ENCODE measurements around the gene MAP3K7CL. TPM values are rescaled to one million over a fixed set of nuclear protein-coding genes. Genes with fewer than 3 reads are reported as not detected.

The MAP3K7CL gene
- total RNA-seq, 4 donors from 2014 or later: 4.0 to 9.8 (median 9.3) TPM; not detected in 1

DNA sequence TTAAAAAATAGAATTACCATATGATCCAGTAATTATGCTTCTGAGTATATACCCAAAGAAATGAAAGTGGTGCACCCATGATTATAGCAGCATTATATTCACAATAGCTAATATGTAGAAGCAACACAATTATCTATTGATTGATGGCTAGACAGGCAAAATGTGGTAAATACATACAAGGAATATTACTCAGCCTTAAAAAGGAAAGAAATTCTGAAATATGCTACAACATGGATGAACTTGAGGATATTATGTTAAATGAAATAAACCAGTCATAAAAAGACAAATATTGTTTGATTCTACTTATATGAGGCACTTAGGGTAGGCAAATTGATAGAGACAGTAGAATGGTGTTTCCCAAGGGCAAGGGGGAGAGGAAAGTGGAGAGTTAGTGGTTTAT lies 80.8 kb downstream of the MAP3K7CL start:
- no peaks in the 10 kb centered on the region for H3K27me3 ChIP-seq
- H3K4me1 ChIP-seq: peaks cover 0 to 12% (median 9%) of the 10 kb centered on the region in 4 donors
- no peaks in the 10 kb centered on the region for H3K9me3 ChIP-seq
- intact Hi-C loops (cut with DNase I; ENCODE audit: low total_unique reads) (no loop called here), in situ Hi-C loops (cut with MboI; ENCODE audit: low pct_ligation_motif_present in 1 of 4, low pct_unique_long_range_greater_than_20kb in 1 of 4, low sequenced_read_pairs in 3 of 4) (no loop called here)
- H3K27ac ChIP-seq: no peak overlapping the region
- TF ChIP-seq, protein P1, sequence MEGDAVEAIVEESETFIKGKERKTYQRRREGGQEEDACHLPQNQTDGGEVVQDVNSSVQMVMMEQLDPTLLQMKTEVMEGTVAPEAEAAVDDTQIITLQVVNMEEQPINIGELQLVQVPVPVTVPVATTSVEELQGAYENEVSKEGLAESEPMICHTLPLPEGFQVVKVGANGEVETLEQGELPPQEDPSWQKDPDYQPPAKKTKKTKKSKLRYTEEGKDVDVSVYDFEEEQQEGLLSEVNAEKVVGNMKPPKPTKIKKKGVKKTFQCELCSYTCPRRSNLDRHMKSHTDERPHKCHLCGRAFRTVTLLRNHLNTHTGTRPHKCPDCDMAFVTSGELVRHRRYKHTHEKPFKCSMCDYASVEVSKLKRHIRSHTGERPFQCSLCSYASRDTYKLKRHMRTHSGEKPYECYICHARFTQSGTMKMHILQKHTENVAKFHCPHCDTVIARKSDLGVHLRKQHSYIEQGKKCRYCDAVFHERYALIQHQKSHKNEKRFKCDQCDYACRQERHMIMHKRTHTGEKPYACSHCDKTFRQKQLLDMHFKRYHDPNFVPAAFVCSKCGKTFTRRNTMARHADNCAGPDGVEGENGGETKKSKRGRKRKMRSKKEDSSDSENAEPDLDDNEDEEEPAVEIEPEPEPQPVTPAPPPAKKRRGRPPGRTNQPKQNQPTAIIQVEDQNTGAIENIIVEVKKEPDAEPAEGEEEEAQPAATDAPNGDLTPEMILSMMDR (IDR thresholded peaks at IDR 0.05): no peak
- TF ChIP-seq EP300 (IDR thresholded peaks at IDR 0.05; ENCODE audit: low read depth): no peak
- no peak for TF ChIP-seq POLR2AphosphoS5 (IDR thresholded peaks at IDR 0.05)
- no peak for TF ChIP-seq POLR2A (IDR thresholded peaks at IDR 0.05)
- DNase-seq: no peak
- no peaks in the 10 kb centered on the region for H3K36me3 ChIP-seq
- H3K4me3 ChIP-seq: no peak overlapping the region

DNA sequence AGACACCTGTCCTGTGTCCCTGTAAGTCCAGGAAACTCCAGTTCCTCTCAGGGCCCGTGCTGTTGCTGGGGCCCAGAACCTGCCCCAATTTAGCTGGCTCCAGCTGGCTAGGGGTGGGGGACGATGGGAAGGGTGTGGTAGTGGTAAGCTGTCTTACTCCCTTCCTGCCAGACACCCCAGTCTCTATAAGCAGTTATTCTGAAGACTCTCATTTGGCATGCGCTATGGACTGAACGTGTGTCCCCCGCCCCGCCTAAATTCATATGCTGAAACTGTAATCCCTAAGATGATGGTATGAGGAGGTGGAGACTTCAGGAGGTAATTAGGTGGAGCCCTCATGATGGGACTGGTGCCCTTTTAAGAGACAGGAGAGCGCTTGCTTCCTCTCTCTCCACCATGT lies 82.0 kb downstream of the MAP3K7CL start:
- H3K36me3 ChIP-seq: no peaks in the 10 kb centered on the region
- in situ Hi-C loops (cut with MboI; ENCODE audit: low pct_ligation_motif_present in 1 of 4, low pct_unique_long_range_greater_than_20kb in 1 of 4, low sequenced_read_pairs in 3 of 4) (no loop called here), intact Hi-C loops (cut with DNase I; ENCODE audit: low total_unique reads) (no loop called here)
- H3K4me1 ChIP-seq: peaks cover 2 to 19% (median 12%) of the 10 kb centered on the region in 4 donors
- H3K4me3 ChIP-seq: no peak overlapping the region
- no peak for TF ChIP-seq EP300 (IDR thresholded peaks at IDR 0.05; ENCODE audit: low read depth)
- TF ChIP-seq POLR2AphosphoS5 (IDR thresholded peaks at IDR 0.05): no peak
- TF ChIP-seq POLR2A (IDR thresholded peaks at IDR 0.05): no peak
- TF ChIP-seq, protein P1 (IDR thresholded peaks at IDR 0.05): no peak
- no peaks in the 10 kb centered on the region for H3K27me3 ChIP-seq
- H3K9me3 ChIP-seq: no peaks in the 10 kb centered on the region
- no peak for DNase-seq
- WGBS, 2 donors (ENCODE audit: low coverage in 1 of 2): 92% methylated on average over 7 of the region's 7 CpGs; no CpG with 5 or more reads in 1 of the 2 donors
- H3K27ac ChIP-seq: no peak overlapping the region

DNA sequence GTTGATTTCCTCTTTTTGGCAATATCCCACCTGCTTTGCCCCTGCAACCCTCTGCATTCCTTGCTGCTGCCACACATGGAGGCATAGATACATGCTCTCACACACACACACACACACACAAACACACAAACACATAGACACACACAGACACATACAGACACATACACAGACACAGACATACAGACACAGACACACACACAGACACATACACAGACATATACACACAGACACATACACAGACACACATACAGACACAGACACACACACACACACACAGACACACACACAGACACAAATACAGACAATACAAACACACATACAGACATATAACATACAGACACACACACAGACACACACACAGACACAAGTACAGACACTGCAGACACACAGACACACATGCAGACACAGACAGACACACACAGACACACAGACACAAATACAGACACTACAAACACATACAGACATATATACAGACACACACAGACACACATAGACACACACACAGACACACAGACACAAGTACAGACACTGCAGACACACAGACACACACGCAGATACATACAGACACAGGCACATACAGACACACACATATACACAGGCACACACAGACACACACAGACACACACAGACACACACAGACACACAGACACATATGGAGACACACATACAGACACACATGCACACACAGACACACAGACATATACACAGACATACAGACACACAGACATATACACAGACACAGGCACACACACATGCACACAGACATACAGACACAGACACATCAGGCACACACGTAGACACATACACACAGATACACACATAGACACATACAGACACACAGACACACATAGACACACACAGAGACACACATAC lies 83.3 kb downstream of the MAP3K7CL start:
- WGBS, 2 donors (ENCODE audit: low coverage in 1 of 2): 94% methylated on average over 2 of the region's 2 CpGs; no CpG with 5 or more reads in 1 of the 2 donors

DNA sequence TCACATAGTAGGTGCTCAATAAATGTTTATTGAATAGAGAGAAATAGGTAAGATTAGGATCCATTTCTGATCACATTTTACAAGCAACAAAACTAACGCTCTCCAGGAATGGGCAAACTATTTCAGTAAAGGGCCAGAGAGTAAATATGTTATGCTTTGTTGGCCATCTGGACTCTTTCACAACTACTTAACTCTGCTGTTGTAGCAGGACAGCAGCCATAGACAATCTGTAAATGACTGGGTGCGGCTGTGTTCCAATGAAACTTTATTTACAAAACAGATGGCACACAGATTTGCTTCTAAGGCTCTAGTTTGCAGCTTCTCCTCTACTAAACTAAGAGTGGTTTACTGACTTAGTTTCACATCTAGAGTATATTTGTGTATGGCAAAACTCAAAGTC lies 85.3 kb downstream of the MAP3K7CL start:
- DNase-seq: no peak
- Histone ChIP-seq H3K9me3 (no peaks in the 10 kb centered on the region), H3K36me3 (no peaks in the 10 kb centered on the region), H3K4me1 (peaks cover 2 to 40% (median 24%) of the 10 kb centered on the region in 4 donors), H3K4me3 (no peak overlapping the region), H3K27me3 (no peaks in the 10 kb centered on the region), H3K27ac (peak overlapping the region; percentile 72 to 79 (median 75))
- 30 to 50% methylated on average over 1 to 2 of the region's 2 CpGs for WGBS, 2 donors (ENCODE audit: low coverage in 1 of 2)
- TF ChIP-seq POLR2AphosphoS5 (IDR thresholded peaks at IDR 0.05) (peak; percentile 37 to 64 (median 40)), POLR2A (IDR thresholded peaks at IDR 0.05) (no peak)
- in situ Hi-C loops (cut with MboI; ENCODE audit: low pct_ligation_motif_present in 1 of 4, low pct_unique_long_range_greater_than_20kb in 1 of 4, low sequenced_read_pairs in 3 of 4) (no loop called here), intact Hi-C loops (cut with DNase I; ENCODE audit: low total_unique reads) (no loop called here)

More for the DNA sequence above, 83.3 kb downstream of the MAP3K7CL start:
- Histone ChIP-seq H3K27ac (no peak overlapping the region), H3K4me1 (peaks cover 2 to 30% (median 18%) of the 10 kb centered on the region in 4 donors), H3K36me3 (no peaks in the 10 kb centered on the region), H3K27me3 (no peaks in the 10 kb centered on the region), H3K9me3 (no peaks in the 10 kb centered on the region), H3K4me3 (no peak overlapping the region)
- in situ Hi-C loops (cut with MboI; ENCODE audit: low pct_ligation_motif_present in 1 of 4, low pct_unique_long_range_greater_than_20kb in 1 of 4, low sequenced_read_pairs in 3 of 4) (no loop called here), intact Hi-C loops (cut with DNase I; ENCODE audit: low total_unique reads) (no loop called here)
- TF ChIP-seq EP300 (IDR thresholded peaks at IDR 0.05; ENCODE audit: low read depth): no peak
- TF ChIP-seq POLR2A (IDR thresholded peaks at IDR 0.05): no peak
- TF ChIP-seq, protein P1 (IDR thresholded peaks at IDR 0.05): no peak
- DNase-seq: no peak

Data from transverse colon (tissue), 4 donors.